Transverse colon (tissue), 4 donors: ENCODE data around the gene EVPLL. TPM values are rescaled to one million over a fixed set of nuclear protein-coding genes. Genes with fewer than 3 reads are reported as not detected.
"Not testable (repeated sequence)": the region's sequence is repeated elsewhere in the genome, so short reads cannot be mapped to it uniquely, and the experiment has no call there.

Experiments
- DNase-seq: peaks from one replicate; pipeline ENCODE4 v3.0.0-alpha.2; 2019
- H3K27ac ChIP-seq, 4 donors: fragments of 200-600 bp; sonication (generic); 2 replicates each; pipeline ENCODE4 v1.5.1; 2016 to 2018; ENCODE audit warnings: inconsistent platforms in 4 of 4
- H3K27me3 ChIP-seq: fragments of 200-600 bp; sonication (generic); 2 replicates; pipeline ENCODE4 v1.5.1; 2017; ENCODE audit warnings: inconsistent platforms
- H3K36me3 ChIP-seq, 4 donors: fragments of 200-600 bp; sonication (generic); 2 replicates each; pipeline ENCODE4 v1.5.1; 2017 to 2019; ENCODE audit warnings: inconsistent platforms in 4 of 4
- H3K4me1 ChIP-seq, 4 donors: fragments of 200-600 bp; sonication (generic); 2 replicates each; pipeline ENCODE4 v1.5.1; 2017 to 2020; ENCODE audit warnings: inconsistent platforms in 4 of 4
- H3K4me3 ChIP-seq, 4 donors: fragments of 200-600 bp; sonication (generic); 1 replicate in 1 of 4; 2 replicates in 3 of 4; pipeline versions ENCODE4 v1.5.1 to v1.6.1; 2017 to 2019; ENCODE audit warnings: inconsistent platforms in 4 of 4
- H3K9me3 ChIP-seq, 2 donors: fragments of 200-600 bp; sonication (generic); 2 replicates each; pipeline ENCODE4 v1.5.1; 2017 to 2019; ENCODE audit warnings: inconsistent platforms in 2 of 2
- EP300 ChIP-seq: sonication (generic); formaldehyde crosslinking; IDR thresholded peaks from one replicate; pipeline ENCODE4 v1.6.1; 2017; ENCODE audit warnings: antibody characterized with exemption, low read depth
- POLR2A ChIP-seq: fragments of 450-650 bp; IDR thresholded peaks from one replicate; pipeline ENCODE4 v1.6.1; 2016; ENCODE audit warnings: antibody characterized with exemption, mild to moderate bottlenecking, moderate library complexity
- POLR2AphosphoS5 ChIP-seq, 3 donors: sonication (generic); formaldehyde crosslinking; IDR thresholded peaks; one replicate each; pipeline ENCODE4 v1.6.1; 2016; ENCODE audit warnings: antibody characterized with exemption in 3 of 3
- WGBS, 2 donors: methylation state at CpG; one replicate each; pipeline ENCODE4 v1.1.5; 2018; ENCODE audit warnings: low coverage in 1 of 2; 5-methylcytosine and 5-hydroxymethylcytosine counted together
- in situ Hi-C, 4 donors: fragments of 200-750 bp; cut with MboI; loops; one replicate each; pipeline versions ENCODE4 v1.15.0 to v1.15.1; 2017; ENCODE audit warnings: low sequenced_read_pairs in 3 of 4, low pct_ligation_motif_present in 1 of 4, low pct_unique_long_range_greater_than_20kb in 1 of 4
- intact Hi-C: fragments of 100-400 bp; cut with DNase I; formaldehyde crosslinking; loops from one replicate; pipeline ENCODE4 v1.15.1; 2023; ENCODE audit warnings: low total_unique reads
- total RNA-seq, 4 donors: library from RNA; depleted of rRNA; stranded (reverse); fragments of >200 nt; gene quantifications; one replicate each; pipeline ENCODE4 v1.1.0, GENCODE V29; 2016
- TF ChIP-seq, protein P1 (sequence below), 5 experiments: fragments of 200-600 bp in 3 of 5; fragments of 450-650 bp in 2 of 5; sonication (generic) in 3 of 5; IDR thresholded peaks; 1 replicate in 2 of 5; 2 replicates in 3 of 5; pipeline ENCODE4 v1.5.1; 2016 to 2017; ENCODE audit warnings: antibody characterized with exemption in 5 of 5, inconsistent platforms in 3 of 5, mild to moderate bottlenecking in 2 of 5, moderate library complexity in 1 of 5

Gene EVPLL
- total RNA-seq, 4 donors from 2014 or later, result 0.41 to 7.0 (median 1.1) TPM; not detected in 1

DNA sequence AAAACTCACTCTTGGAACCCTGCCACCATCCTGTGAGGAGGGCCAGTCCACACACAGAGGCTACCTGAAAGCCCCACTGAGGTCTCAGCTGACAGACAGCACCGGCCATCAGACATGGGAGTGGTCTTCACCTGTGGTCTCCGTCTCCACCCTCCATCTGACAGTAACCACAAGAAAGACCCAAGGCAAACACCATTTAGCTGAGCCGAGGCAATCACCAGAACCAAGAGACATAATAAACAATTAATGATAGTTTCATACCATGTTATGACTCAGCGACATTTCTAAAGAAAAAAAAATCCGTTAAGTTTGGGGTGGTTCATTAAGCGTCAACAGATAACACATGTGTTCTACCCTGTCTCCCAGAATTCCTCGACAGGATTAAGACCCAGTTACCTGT is 6.1 kb upstream of the EVPLL start:
- Histone ChIP-seq H3K4me3 (no peak overlapping the region), H3K27ac (no peak overlapping the region), H3K4me1 (no peaks in the 10 kb centered on the region), H3K36me3 (no peaks in the 10 kb centered on the region), H3K9me3 (no peaks in the 10 kb centered on the region), H3K27me3 (no peaks in the 10 kb centered on the region)
- intact Hi-C loops (no loop called here), in situ Hi-C loops (no loop called here)
- no peak for DNase-seq
- WGBS, 2 donors, result 70 to 96% methylated on average over 4 to 7 of the region's 7 CpGs
- no peak for TF ChIP-seq EP300
- TF ChIP-seq, protein P1, sequence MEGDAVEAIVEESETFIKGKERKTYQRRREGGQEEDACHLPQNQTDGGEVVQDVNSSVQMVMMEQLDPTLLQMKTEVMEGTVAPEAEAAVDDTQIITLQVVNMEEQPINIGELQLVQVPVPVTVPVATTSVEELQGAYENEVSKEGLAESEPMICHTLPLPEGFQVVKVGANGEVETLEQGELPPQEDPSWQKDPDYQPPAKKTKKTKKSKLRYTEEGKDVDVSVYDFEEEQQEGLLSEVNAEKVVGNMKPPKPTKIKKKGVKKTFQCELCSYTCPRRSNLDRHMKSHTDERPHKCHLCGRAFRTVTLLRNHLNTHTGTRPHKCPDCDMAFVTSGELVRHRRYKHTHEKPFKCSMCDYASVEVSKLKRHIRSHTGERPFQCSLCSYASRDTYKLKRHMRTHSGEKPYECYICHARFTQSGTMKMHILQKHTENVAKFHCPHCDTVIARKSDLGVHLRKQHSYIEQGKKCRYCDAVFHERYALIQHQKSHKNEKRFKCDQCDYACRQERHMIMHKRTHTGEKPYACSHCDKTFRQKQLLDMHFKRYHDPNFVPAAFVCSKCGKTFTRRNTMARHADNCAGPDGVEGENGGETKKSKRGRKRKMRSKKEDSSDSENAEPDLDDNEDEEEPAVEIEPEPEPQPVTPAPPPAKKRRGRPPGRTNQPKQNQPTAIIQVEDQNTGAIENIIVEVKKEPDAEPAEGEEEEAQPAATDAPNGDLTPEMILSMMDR (IDR thresholded peaks at IDR 0.05), result no peak
- TF ChIP-seq POLR2AphosphoS5 (IDR thresholded peaks at IDR 0.05), result no peak
- no peak for TF ChIP-seq POLR2A

GRCh38 chr17:18373181-18373580 is 4.4 kb upstream of the EVPLL start:
- H3K9me3 ChIP-seq, H3K27me3 ChIP-seq, DNase-seq, H3K4me3 ChIP-seq, in situ Hi-C loops, H3K27ac ChIP-seq, H3K36me3 ChIP-seq, intact Hi-C loops: not testable (repeated sequence)
- peaks cover 0 to 12% (median 9%) of the 10 kb centered on the region in 4 donors for H3K4me1 ChIP-seq
- 77 to 80% methylated on average over 3 to 6 of the region's 6 CpGs for WGBS, 2 donors

DNA sequence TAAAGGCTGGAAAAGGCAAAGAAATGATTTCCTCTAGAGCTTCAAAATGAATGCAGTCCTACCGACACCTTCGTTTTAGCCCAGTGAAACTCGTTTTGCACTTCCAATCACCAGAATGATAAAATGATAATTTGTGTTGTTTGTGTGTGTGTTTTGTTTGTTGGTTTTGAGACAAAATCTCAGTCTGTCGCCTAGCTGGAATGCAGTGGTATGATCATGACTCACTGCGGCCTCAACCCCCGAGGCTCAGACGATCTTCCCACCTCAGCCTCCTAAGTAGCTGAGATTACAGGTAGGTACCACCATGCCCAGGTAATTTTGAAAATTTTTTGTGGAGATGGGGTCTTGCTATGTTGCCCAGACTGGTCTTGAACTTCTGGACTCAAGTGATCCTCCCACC is 3.4 kb upstream of the EVPLL start:
- no peaks in the 10 kb centered on the region for H3K27me3 ChIP-seq
- H3K4me1 ChIP-seq, result peaks cover 0 to 14% (median 12%) of the 10 kb centered on the region in 4 donors
- no peak for DNase-seq
- in situ Hi-C loops, result no loop called here
- no peak overlapping the region for H3K27ac ChIP-seq
- no peak for TF ChIP-seq EP300
- TF ChIP-seq POLR2A, result no peak
- no peak for TF ChIP-seq POLR2AphosphoS5 (IDR thresholded peaks at IDR 0.05)
- TF ChIP-seq, protein P1 (IDR thresholded peaks at IDR 0.05), result no peak
- H3K4me3 ChIP-seq, result no peak overlapping the region
- WGBS, 2 donors, result 85 to 87% methylated on average over 3 to 7 of the region's 7 CpGs
- intact Hi-C loops, result no loop called here
- no peaks in the 10 kb centered on the region for H3K9me3 ChIP-seq
- no peaks in the 10 kb centered on the region for H3K36me3 ChIP-seq

- TF ChIP-seq POLR2A (no peak), POLR2AphosphoS5 (IDR thresholded peaks at IDR 0.05) (no peak), EP300 (no peak)
- TF ChIP-seq, protein P1 (IDR thresholded peaks at IDR 0.05), result no peak
- in situ Hi-C loops, result no loop called here
- H3K9me3 ChIP-seq, result no peaks in the 10 kb centered on the region
- peak overlapping the region in 2 of 4 donors; percentile 19 to 67 for H3K27ac ChIP-seq
- intact Hi-C loops, result no loop called here
- no peak overlapping the region for H3K4me3 ChIP-seq
- no peak for DNase-seq
- H3K27me3 ChIP-seq, result peaks cover 18% of the 10 kb centered on the region
- H3K4me1 ChIP-seq, result peaks cover 0 to 22% (median 17%) of the 10 kb centered on the region in 4 donors
- H3K36me3 ChIP-seq, result no peaks in the 10 kb centered on the region
- WGBS, 2 donors, result 100% methylated on average over 1 of the region's 2 CpGs; no CpG with 5 or more reads in 1 of the 2 donors
Measured at GRCh38 chr17:18378205-18378505, 577 bp downstream of the EVPLL start.

DNA sequence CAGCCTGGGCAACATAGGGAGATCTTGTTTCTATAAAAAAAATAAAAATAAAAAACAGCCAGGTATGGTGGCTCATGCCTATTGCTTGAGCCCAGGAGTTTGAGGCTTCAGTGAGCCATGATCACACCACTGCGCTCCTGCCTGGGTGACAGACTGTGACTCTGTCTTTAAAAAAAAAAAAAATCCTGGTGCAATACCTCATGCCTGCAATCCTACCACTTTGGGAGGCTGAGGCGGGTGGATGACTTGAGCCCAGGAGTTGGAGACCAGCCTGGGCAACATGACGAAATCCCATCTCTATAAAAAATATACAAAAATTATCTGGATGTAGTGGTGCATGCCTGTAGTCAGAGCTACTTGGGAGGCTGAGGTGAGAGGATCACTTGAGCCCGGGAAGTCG is 1.0 kb downstream of the EVPLL start:
- H3K36me3 ChIP-seq, in situ Hi-C loops: not testable (repeated sequence)
- H3K27ac ChIP-seq, result peak overlapping the region in 1 of 4 donors; percentile 67

More for the DNA sequence above, 1.0 kb downstream of the EVPLL start:
- intact Hi-C loops, DNase-seq, H3K4me3 ChIP-seq, H3K9me3 ChIP-seq: not testable (repeated sequence)
- 76 to 92% methylated on average over 4 to 5 of the region's 5 CpGs for whole genome bisulfite sequencing, 2 donors
- H3K27me3 ChIP-seq, result peaks cover 23% of the 10 kb centered on the region
- H3K4me1 ChIP-seq, result peaks cover 0 to 23% (median 17%) of the 10 kb centered on the region in 4 donors
